AG10803 (cell line): ENCODE results near the gene OLA1.
"Not testable (repeated sequence)": the region's sequence is repeated elsewhere in the genome, so short reads cannot be mapped to it uniquely, and the experiment has no call there.

Experiments used
- DNase-seq: peaks from one replicate; pipeline ENCODE4 v3.0.0; 2010; ENCODE audit warnings: low read depth
- H3K4me3 ChIP-seq: 2 replicates; pipeline ENCODE4 v1.5.1; 2011; ENCODE audit warnings: mild to moderate bottlenecking, low read length, control low read depth
- CTCF ChIP-seq: conservative IDR thresholded peaks from 2 replicates; pipeline ENCODE4 v1.5.1; 2011; ENCODE audit warnings: mild to moderate bottlenecking, low read length, control low read depth, inconsistent platforms

Gene OLA1

GRCh38 chr2:174248187-174248997 lies at the start of gene OLA1:
TSS of gene OLA1 (minus strand) at chr2:174248532. CDS start at chr2:174246815, 1,717 bp downstream.
- TF ChIP-seq CTCF = no peak

GRCh38 chr2:174292908-174293307 lies 44.6 kb upstream of the OLA1 start:
- DNase-seq = no peak
- TF ChIP-seq CTCF = no peak
- H3K4me3 ChIP-seq = no peak overlapping the region

More at GRCh38 chr2:174248187-174248997, at the start of gene OLA1:
- DNase-seq = peak; percentile 91
- peak within 1 kb of the TSS; percentile 78 for H3K4me3 ChIP-seq

GRCh38 chr2:174286172-174286571 lies 37.8 kb upstream of the OLA1 start:
- TF ChIP-seq CTCF = no peak
- no peak for DNase-seq
- no peak overlapping the region for H3K4me3 ChIP-seq

GRCh38 chr2:174282441-174282840 lies 34.1 kb upstream of the OLA1 start:
- no peak overlapping the region for H3K4me3 ChIP-seq
- no peak for TF ChIP-seq CTCF
- DNase-seq = no peak

- no peak for DNase-seq
- H3K4me3 ChIP-seq = no peak overlapping the region
- no peak for TF ChIP-seq CTCF
Observed at GRCh38 chr2:174281736-174282135, 33.4 kb upstream of the OLA1 start.

- no peak for DNase-seq
- no peak for TF ChIP-seq CTCF
- no peak overlapping the region for H3K4me3 ChIP-seq
Observed at GRCh38 chr2:174280596-174280995, 32.3 kb upstream of the OLA1 start.

GRCh38 chr2:174270263-174270662 lies 21.9 kb upstream of the OLA1 start:
- DNase-seq, H3K4me3 ChIP-seq: not testable (repeated sequence)

GRCh38 chr2:174266288-174266687 lies 18.0 kb upstream of the OLA1 start:
- DNase-seq = no peak
- no peak overlapping the region for H3K4me3 ChIP-seq
- TF ChIP-seq CTCF = no peak
